Renal pelvis (tissue), 4 donors: ENCODE results near the gene A3GALT2. TPM values are rescaled to one million over a fixed set of nuclear protein-coding genes. Genes with fewer than 3 reads are reported as not detected.

Source experiments
- DNase-seq: peaks from one replicate; pipeline ENCODE4 v3.0.0-alpha.2; 2013
- polyA plus RNA-seq, 3 donors: library from polyadenylated mRNA; unstranded; fragments of 120-200 nt; gene quantifications; one replicate each; pipeline ENCODE4 v1.2.1, GENCODE V29; 2013; ENCODE audit not compliant: insufficient read length in 3 of 3

The A3GALT2 gene
- polyA plus RNA-seq, 3 donors = 0.44 to 0.51 TPM; not detected in 1

DNA sequence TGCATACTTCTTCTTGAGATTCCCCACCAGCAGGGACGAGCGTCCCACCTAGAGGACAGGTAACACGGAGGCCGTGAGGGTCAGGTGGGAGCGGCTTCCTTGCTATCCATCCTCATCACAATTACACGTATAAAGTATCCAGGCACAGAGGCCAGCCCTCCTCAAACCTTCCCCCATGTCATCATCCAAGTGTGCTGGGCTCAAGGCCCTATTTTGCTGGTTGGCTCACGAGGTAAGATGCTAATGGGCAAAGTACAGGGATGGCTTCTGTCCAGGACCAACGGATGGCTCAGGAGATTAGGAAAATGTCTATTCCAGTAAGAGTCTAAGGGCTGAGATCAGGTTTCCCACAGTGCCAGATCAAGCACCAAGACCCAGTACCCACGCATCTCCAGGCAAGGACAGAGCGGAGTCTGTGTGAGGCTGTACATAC is 11.5 kb upstream of the A3GALT2 start:
- DNase-seq = no peak

DNA sequence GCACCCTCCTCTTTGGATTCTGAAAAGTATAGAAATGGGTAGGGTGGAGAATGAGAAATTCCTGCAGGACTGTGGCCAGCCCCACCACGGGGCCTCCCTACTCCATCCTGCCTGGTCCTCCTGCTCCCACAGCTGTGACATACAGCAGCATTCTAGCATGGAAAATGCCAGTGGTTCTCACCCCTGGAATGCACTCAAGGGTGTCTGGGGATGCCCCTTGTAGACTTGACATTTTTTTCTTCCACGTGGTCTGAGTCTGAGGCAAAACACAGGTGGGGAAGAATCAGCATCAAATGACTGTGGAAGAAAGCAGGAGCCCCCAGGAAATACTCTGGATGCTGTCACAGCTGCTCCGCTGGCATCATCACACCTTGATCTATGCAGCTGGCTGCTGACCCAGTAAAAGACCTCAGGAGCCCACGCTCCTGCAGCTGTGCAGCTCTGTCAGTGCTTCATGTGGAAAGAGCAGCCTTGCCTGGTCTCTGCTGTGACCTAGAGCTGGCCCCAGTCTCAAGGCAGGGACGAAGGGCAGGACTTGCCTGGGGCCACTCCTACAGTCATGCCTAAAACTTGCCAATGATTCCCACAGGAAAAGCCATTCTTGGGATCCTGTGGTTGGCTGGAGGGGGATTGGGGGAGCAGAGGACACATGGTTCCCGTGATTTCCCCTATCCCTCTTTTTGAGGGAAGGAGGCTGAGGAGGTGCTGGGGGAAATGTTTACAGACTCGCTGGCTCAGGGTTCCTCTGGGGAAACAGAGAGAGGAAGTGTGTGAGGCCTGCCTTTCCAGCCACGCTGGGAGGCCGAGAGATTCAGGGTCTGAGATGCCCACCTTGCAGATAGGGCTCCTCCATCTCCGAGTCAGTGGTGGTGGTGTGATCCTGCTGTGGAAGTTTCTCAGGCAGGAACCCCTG is 10.8 kb upstream of the A3GALT2 start:
- no peak for DNase-seq

DNA sequence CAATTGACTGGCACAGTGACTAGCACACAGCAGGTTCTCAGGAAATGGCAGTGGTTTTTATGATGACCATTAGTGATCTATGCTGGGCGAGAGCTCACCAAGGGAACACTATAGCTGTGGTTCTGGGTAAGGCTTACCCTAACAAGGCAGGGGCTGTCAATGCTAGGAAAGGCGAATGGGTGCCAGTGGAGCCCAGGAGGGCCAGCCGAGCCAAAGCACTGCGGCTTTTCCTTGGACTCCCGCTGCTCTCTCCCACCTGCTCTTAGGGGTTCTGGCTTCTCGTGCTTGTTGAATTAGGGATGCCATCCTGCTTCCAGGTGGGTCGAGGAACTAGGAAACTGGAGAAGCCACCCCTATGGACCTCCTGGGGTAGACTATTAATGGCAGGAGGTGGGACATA is 10.0 kb upstream of the A3GALT2 start:
- no peak for DNase-seq

DNA sequence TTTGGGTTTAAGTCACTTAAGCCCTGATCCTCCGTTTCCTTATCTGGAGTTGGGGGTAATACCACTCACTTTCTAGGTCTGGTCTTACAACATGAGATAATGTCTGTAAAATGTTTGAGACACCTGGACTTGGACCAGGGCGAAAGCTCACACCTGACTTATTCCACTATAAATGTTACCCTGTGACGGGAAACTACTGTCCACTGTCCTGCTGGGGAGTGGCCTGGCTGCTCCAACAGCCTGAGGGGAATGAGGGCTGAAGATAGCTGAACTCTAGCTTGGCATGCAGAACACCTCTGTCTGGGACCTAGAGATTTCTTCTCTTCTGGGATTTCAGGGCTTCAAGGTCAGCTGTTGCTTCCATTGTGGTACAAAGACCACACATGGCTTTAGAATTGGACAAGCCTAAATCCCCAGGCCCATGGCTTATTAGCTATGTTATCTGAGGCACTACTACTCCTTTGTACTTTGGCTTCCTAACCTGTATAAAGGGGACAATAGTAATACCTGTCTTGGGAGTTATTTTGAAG is 9.5 kb upstream of the A3GALT2 start:
- no peak for DNase-seq

DNA sequence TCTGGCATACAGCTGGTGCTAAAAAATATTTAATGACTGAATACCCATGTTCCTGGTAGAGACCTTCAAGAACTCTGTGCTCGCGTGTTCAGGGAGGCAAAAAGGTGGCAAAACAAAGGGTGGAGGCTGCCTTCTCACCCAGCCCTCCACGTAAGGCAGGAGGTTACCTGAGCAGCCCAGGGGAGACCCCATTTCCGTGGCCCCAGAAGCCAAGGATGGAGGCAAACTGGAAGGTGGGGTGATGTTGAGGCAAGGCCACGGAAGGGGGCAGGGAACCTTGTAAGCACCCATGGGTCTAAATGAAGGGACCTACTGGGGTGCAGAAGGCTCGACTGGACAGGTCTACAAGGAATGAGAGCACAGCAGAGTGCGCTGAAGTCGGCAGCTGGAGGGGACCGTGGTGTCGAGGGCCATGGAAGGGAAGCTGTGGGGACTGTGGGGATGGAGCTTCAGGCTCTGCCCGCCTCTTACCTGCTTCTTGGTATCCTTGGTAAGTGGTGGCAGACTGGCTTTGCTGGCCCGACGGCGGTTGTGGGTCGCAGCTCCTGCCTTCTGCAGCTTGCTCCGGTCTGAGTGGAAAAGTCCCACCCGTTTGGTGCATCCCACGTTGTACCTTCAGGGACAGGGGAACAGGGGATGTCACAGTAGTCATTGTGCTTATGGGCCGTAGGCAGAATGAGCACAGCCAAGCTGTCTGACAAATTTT is 8.9 kb upstream of the A3GALT2 start:
- DNase-seq = no peak

DNA sequence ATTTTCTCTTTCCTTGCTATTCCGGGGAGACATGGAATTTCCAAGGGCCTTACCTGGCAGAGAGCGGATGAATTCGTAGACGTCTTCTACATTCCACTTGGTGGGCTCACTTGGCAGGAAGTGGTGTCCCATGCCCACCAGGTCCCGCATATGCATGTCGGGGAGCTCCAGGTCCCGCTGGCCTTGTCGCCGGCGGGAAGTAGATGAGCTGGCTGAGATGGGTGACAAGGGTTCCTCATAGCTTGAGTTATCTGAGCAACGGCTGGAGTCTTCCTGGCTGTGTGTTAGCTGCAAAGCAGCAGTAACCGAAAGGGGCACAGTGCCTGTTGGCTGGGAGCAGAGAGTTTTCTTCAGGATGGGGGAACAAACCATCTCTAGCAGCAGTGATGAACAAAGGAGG is 7.9 kb upstream of the A3GALT2 start:
- DNase-seq = no peak

DNA sequence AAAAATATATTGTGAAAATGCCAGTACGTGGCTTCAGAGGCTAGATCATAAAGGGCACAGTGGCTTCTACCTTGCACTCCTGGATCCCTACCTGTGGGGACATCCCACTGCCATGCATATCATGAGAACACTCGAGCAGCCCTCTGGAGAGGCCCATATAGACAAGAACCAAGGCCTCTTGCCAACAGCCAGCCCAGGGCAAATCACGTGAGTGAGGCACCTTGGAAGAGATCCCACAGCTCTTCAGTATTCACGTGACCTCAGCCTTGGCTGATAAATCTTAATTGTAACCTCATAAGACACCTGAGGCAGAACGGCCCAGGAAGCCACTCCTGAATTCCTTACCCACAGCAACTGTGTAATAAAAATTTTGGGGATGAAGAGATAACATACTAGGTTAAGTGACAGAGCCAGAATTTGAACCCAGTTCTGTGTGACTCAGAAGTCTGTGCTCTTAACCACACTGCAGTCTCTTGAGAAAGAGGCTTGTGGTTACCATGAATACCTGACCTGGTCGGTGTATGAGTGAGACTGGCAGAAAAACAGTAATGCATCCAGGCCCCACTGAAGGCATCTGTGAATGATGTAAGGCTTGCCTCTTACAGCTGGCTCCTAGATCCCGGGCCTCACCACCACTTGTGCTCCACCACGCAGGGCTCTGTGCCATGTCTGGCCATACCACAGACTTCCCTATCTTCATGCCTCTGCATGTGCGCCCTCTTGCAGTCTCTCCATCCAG is 6.9 kb upstream of the A3GALT2 start:
- no peak for DNase-seq

DNA sequence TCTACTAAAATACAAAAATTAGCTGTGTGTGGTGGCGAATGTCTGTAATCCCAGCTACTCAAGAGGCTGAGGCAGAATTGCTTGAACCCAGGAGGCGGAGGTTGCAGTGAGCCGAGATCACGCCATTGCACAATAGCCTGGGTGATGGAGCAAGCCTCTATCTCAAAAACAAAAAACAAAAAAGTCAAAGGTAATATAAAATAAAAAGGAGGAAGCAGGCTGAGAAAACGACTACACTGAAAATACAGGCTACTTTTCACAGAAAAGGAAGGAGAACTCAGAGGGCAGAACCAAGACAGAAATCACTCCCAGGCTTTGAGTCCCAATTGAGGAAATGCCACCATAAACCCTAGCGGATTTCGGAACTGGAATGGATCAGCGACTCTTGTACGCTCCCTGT is 5.9 kb upstream of the A3GALT2 start:
- no peak for DNase-seq

DNA sequence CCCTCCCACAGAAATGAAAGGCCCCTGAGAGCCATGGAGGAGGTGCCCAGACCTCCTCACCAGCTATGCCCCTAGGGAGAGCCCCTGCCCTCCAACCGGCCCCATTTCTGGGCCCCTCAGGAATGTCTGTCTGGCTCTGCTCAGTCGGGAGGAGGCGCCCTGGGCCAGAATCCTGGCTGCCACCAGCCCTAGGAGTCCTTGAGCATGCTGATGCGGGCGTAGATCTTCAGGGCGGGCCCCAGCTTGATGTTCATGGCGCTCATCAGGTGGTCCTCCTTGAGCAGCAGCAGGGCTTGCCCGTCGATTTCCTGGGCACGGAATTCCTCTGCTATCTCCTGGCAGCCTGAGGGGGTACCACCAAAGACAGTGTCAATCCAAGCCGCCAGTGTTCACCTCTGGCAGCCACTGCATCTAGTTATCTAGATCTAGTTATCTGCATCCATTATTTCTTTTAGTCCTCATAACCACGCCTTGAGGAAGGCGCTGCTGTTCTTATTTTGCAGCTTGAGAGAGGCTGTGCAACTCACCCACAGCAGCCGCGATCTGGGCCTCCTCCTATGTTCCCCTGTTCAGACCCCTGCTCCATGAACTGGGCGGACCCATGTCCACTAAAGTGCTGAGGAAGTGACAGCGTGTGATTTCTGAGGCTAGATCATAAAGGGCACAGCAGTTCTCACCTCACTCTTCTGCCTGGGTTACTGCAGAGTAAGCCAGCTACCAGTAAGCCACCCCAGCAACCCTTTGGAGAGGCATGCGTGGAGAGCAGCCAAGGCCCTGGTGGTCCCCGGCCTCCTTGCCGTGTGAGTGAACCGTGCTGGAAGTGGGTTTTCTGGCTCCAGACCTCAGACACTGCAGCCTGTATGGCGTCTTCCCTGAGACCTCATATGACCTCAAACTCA is 4.0 kb upstream of the A3GALT2 start:
- no peak for DNase-seq

DNA sequence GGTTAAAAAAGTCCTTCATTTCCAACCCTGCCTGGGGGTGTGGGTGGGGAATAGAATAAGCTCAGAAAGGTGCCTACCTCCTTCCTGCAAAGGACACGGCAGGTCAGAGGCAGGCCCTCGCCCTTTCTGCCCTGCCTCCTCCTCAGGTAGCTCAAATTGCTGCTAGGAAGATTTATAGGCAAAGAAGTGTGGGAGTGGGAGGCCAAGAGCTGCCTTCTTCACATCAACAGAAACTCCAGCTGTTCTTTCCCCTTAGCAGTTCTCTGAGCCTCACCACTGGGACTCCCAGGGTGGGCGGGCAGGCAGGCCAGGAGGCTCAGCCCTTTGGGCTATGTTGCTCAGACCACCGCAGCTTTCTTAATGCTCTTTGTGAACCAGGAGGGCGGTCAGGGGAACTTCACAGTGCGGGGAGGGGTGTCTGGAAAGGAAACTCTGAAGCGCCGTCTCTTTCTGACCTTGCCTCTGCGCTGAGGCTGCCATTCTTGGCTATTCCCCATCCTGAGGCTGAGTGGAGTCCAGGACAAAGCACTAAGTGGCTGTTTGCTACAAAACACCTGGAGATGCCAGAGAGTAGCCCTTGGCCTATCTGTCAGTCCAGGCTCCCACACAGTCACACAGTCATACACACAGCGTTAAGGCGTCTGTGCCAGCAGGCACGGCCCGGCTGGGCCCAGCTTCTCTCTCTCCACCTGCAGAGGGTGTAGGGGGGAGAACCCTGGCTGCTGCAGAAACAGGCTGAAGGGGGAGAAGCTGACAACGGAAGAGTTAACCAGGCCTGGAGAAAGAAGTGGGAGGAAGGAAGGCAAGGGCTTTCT is 3.0 kb upstream of the A3GALT2 start:
- DNase-seq = no peak

DNA sequence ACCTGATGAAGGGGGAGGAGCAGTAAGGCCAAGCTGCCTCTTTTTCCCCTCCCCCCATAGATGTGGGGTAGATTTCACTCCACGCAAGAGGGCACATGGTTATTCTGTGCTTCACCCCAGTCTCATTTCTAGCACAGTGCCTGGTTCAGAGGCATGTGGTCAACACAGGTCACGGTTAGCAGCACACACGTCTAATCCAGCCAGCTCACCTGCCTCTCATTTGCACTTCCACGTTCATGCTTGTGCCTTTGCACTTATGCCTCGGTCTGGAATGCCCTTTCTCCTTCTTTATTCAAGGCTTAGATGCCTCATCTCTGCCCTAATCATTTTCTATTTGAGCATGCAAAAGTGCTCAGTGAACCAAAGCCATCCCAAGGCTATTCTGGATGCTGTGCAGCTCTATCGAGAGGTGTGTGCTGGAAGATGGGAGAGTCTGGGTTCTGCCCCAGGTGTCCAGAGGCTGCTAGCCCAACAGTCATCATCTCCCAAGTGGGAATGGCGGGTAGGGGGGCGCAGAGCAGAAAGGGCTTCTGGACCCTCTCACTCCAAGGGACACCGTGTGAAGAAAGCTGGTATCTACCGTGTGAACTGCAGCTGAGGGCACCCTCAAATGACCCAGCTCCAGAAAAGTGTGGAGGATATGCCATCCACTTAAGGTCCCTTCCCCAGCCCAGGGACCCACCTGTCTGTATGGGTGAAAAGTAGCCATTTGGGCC is 2.1 kb upstream of the A3GALT2 start:
- DNase-seq = no peak

DNA sequence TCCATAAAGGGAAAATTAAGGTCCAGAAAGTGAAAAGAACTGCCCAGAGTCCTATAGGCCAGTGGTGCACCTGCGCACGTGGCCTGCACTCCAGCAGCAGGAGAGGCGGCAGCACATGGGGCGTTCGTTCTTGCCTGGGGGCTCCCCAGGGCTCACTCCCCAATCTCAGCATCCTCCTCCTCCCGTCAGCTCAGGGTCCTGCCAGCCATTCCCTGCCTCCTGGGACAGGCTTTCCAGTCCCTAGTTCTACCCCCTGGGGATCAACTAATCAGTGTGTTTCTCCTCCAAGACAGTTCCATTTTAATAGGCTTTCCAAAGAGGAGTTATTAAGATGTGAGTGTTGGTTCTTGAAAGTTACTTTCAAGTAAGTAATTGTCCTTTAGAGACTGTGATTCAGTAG is 1.2 kb upstream of the A3GALT2 start:
- no peak for DNase-seq

DNA sequence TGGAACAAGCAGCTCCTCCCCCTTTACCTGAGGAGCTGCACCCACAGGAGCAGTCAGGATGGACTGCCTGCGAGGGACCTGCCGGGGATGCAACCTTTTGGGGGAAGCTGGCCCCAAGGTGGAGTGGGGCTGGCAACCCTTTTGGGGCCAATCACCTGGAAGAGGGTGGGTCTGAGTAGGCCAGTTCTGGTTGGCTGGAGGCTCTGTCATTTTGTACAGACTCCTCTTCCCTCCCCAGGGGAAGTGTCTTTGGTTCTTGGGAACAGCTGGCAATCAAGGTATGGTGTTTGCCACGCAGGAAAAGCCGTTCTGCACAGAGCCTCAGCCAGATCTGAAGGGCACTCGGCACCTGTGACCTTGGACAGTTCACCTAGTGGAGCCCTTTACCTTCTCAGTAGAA is 280 bp upstream of the A3GALT2 start:
- no peak for DNase-seq

DNA sequence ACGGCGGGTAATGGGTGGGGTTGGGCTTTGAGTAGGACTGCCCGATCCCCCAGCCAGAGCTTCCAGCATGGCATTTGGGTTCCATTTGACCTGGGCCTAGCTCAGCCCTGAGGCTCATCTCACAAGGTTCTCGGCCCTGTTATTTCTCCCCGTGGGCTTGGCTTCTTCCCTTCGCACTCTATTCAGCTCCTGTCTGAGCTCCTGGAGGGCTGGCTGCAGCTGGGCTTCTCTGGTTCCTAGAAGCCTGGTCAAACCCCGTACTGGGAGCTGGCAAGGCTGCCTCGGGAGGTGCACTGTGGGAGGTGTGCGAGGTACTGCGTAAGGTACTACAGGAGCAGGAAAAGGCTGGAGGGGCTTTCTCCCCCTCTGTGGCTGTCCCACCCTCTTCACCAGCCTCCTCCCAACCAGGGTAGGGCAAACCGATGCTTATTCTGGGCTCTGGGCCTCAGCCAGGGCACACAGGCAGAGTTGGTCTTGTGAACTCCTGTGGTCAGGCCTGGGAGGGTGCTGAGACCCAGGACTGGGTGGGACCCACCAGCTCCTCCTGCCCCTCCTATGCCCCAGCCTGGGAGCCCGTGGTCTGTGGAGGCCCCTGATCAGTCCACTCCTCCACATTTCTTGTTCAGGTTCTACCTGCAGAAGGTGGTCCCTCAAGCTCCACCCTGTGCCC is 814 bp downstream of the A3GALT2 start:
- no peak for DNase-seq

DNA sequence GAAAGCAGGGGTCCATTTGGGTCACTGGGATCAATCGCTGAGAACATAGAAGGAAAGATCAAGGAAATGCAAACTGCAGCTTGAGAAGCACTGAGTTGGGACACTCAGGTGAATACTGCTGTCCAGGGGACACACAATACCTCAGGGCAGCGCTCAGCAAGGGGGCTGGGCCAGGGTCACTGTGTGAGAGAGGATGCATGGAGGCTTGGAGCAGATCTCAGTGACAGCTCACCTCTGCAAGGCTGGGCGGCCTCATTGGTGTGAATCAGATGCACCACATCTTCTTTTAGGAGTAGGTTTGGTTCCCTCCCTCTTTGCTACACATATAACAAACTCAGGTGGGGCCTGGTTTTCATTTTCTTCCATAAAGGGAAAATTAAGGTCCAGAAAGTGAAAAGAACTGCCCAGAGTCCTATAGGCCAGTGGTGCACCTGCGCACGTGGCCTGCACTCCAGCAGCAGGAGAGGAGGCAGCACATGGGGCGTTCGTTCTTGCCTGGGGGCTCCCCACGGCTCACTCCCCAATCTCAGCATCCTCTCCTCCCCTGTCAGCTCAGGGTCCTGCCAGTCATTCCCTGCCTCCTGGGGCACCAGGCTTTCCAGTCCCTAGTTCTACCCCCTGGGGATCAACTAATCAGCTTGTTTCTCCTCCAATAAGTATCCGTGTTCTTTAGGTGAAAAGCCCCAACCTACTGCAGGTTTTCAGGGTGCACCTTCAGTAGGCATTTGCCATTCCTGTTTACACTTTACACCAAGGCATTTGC is 1.5 kb downstream of the A3GALT2 start:
- DNase-seq = no peak

DNA sequence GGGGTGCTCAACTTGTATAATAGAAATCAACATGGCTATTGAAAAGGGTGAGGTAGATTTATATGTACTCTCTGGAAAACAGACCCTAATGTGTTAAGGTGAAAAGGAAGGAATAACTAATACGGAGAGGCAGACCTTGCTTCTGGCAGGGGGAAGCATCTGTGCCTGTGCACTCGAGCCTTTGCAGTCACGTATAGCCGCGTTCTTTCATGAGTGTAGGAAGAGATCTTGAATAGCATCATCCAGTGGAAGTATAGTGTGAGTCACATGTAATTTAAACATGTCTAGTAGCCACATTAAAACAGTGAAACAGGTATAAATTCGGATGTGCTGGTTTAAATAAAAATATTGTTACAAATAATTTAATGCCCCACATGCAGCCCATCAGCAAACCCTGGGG is 3.0 kb downstream of the A3GALT2 start:
- DNase-seq = no peak

DNA sequence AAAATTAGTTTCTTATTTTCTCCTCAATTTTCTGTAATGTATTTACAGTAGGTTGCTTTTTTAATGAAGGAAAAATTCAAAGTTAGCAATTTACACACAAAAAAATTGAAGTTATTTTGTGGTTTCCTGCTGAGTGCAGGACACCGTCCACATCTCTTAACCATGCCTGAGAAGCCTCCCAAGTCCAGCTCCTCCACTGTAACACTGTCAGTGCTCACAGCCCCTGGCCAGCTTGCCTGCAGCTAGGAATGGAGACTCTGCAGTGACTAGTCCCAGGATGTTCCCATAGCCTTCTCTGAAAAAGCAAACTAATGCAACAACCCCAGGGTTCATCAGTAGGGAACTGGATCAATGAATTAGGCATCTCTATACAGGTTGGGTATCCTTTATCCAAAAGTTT is 3.5 kb downstream of the A3GALT2 start:
- no peak for DNase-seq

DNA sequence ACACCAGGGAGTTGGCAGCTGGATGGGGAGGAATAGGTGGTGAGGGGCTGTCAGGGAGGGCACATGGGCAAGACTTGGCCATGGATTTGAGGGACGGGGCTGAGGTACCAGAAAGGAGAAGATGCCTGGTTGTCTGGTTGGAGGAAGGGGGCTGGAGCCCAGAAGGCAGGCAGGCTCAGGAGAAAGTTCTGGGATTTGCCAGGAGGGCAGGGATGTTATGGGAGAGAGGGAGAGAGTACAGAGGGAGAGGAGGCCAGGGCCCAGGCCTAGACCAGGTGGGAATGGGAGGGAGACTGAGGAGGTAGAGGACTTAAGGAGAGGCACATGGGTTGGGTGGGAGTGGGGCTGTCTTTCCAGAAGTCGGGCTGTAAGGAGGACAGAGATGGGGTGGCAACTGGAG is 4.3 kb downstream of the A3GALT2 start:
- no peak for DNase-seq
